ENCODE data around the gene LRRC75A. TPM values are rescaled to one million over a fixed set of nuclear protein-coding genes. Genes with fewer than 3 reads are reported as not detected.

Gene LRRC75A
- total RNA-seq, 1 experiment from 2014 or later = 10.1 TPM

DNA sequence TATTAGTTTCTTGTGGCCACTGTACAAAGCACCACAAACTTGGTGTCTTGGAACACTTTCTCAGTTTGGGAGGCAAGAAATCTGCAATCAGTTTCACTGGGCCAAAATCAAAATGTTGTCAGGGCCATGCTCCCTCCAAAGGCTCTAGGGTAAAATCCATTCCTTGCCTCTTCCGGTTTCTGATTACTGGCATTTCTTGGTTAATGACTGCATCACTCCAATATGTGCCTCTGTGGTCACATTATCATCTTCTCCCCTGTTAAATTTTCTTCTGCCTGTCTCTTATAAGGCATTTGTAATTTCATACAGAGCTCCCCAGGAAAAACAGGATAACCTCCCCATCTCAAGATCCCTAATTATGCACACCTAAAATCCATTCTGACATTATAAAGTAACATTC is 42.2 kb upstream of the LRRC75A start:
- Histone ChIP-seq H2BK20ac (ENCODE audit: low read depth, low read length, poor library complexity, severe bottlenecking) (no peak overlapping the region), H3K23me2 (ENCODE audit: insufficient read length, low read depth, low read length, poor library complexity, severe bottlenecking) (no peaks in the 10 kb centered on the region), H3K4me1 (ENCODE audit: insufficient read depth, low read length) (no peaks in the 10 kb centered on the region), H3K56ac (ENCODE audit: insufficient read length, low read depth, low read length) (no peak overlapping the region), H3K23ac (ENCODE audit: insufficient read length, low read depth, low read length) (no peak overlapping the region), H2BK12ac (ENCODE audit: insufficient read length, low read depth, low read length) (no peak overlapping the region), H3K4ac (ENCODE audit: low read depth, low read length) (no peak overlapping the region), H3K79me2 (ENCODE audit: insufficient read depth, low read length) (no peaks in the 10 kb centered on the region), H4K91ac (ENCODE audit: insufficient read length, low read depth, low read length) (no peak overlapping the region), H2BK120ac (ENCODE audit: low read depth, low read length, poor library complexity, severe bottlenecking) (no peak overlapping the region), H4K8ac (replicated peaks; ENCODE audit: insufficient read length, low read depth, low read length) (no peak overlapping the region), H3K9me3 (ENCODE audit: control insufficient read depth, low read depth, low read length) (no peaks in the 10 kb centered on the region), H3K27me3 (ENCODE audit: insufficient read depth, low read length) (no peaks in the 10 kb centered on the region), H3K79me1 (ENCODE audit: insufficient read depth, low read depth, low read length, poor library complexity, severe bottlenecking) (no peaks in the 10 kb centered on the region), H3K9ac (ENCODE audit: extremely low read depth, insufficient read length, low read length) (no peak overlapping the region), H2BK5ac (ENCODE audit: insufficient read length, low read length) (no peak overlapping the region), H3T11ph (ENCODE audit: low read length) (no peak overlapping the region), H3K18ac (ENCODE audit: insufficient read length, low read depth, low read length) (no peak overlapping the region), H3K14ac (ENCODE audit: insufficient read depth, low read length) (no peak overlapping the region), H2AK5ac (ENCODE audit: insufficient read length, low read length) (no peak overlapping the region), H3K4me2 (ENCODE audit: insufficient read depth, insufficient read length, low read length) (no peak overlapping the region), H4K5ac (ENCODE audit: insufficient read length, low read depth, low read length) (no peak overlapping the region), H2AFZ (ENCODE audit: low read length) (no peak overlapping the region), H4K20me1 (ENCODE audit: control insufficient read depth, insufficient read depth, insufficient read length) (no peaks in the 10 kb centered on the region), H3K27ac (ENCODE audit: insufficient read length, low read depth, low read length) (no peak overlapping the region), H2BK15ac (ENCODE audit: low read depth, low read length) (no peak overlapping the region)
- DNase-seq = no peak
- Mint-ChIP-seq H3K4me1 (peaks cover 6 to 11% of the 10 kb centered on the region in 2 experiments), H3K4me3 (no peak overlapping the region), H3K36me3 (ENCODE audit: insufficient read depth in 1 of 3, low read depth in 3 of 3) (no peaks in the 10 kb centered on the region), H3K27me3 (ENCODE audit: low read depth) (peaks cover 12% of the 10 kb centered on the region), H3K9me3 (no peaks in the 10 kb centered on the region), H3K27ac (no peak overlapping the region)
- TF ChIP-seq, protein P1, sequence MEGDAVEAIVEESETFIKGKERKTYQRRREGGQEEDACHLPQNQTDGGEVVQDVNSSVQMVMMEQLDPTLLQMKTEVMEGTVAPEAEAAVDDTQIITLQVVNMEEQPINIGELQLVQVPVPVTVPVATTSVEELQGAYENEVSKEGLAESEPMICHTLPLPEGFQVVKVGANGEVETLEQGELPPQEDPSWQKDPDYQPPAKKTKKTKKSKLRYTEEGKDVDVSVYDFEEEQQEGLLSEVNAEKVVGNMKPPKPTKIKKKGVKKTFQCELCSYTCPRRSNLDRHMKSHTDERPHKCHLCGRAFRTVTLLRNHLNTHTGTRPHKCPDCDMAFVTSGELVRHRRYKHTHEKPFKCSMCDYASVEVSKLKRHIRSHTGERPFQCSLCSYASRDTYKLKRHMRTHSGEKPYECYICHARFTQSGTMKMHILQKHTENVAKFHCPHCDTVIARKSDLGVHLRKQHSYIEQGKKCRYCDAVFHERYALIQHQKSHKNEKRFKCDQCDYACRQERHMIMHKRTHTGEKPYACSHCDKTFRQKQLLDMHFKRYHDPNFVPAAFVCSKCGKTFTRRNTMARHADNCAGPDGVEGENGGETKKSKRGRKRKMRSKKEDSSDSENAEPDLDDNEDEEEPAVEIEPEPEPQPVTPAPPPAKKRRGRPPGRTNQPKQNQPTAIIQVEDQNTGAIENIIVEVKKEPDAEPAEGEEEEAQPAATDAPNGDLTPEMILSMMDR (conservative IDR thresholded peaks at IDR 0.05) = no peak
- no CpG with 5 or more reads among the region's 1 CpG for WGBS (ENCODE audit: extremely low coverage, insufficient read length, low lambda C conversion rate)
